Loucy (cell line): ENCODE measurements around the gene MED10.

Experiments
- EZH2phosphoT487 ChIP-seq: fragments of 200-600 bp; IDR thresholded peaks from 2 replicates; pipeline ENCODE4 v1.6.1; 2018; ENCODE audit warnings: antibody characterized with exemption, mild to moderate bottlenecking, moderate library complexity, borderline replicate concordance
- TF ChIP-seq, protein P1 (sequence below): fragments of 200-600 bp; sonication (generic); conservative IDR thresholded peaks from 2 replicates; pipeline ENCODE4 v1.5.1; 2014; ENCODE audit warnings: mild to moderate bottlenecking, antibody characterized with exemption, low read length

DNA sequence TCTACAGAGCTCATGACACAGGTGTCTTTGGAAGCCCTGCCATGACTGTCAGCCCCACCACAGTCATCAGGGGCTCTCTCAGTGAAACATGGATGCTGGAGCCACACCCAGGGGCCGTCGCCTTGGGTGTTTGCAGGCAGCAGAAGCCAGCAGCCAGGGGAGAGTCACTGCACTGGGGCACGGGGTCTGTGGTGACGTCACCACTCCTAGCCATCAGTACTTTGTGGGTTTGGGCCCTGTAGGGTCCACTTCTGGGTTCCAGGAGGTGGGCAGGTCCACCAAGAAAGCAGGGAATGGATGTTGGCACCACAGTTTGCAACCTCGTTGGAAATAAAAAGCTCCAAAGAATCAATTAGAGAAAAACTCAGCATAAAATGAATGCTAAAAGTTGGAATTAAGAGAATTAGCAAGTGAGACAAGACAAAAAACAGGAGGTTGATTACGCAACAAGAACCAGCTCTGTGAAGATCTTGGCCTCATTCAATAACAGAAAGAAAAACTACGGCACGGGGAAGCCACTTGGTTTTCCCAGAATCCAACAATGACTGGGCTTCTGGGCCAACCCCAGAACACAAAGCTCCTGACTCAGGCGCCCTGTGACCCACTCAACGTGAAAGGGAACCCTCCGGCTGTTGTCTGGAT lies 34.3 kb downstream of the MED10 start:
- TF ChIP-seq, protein P1, sequence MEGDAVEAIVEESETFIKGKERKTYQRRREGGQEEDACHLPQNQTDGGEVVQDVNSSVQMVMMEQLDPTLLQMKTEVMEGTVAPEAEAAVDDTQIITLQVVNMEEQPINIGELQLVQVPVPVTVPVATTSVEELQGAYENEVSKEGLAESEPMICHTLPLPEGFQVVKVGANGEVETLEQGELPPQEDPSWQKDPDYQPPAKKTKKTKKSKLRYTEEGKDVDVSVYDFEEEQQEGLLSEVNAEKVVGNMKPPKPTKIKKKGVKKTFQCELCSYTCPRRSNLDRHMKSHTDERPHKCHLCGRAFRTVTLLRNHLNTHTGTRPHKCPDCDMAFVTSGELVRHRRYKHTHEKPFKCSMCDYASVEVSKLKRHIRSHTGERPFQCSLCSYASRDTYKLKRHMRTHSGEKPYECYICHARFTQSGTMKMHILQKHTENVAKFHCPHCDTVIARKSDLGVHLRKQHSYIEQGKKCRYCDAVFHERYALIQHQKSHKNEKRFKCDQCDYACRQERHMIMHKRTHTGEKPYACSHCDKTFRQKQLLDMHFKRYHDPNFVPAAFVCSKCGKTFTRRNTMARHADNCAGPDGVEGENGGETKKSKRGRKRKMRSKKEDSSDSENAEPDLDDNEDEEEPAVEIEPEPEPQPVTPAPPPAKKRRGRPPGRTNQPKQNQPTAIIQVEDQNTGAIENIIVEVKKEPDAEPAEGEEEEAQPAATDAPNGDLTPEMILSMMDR: no peak
- TF ChIP-seq EZH2phosphoT487: no peak
